ENCODE measurements around the gene ITGA8.

DNA sequence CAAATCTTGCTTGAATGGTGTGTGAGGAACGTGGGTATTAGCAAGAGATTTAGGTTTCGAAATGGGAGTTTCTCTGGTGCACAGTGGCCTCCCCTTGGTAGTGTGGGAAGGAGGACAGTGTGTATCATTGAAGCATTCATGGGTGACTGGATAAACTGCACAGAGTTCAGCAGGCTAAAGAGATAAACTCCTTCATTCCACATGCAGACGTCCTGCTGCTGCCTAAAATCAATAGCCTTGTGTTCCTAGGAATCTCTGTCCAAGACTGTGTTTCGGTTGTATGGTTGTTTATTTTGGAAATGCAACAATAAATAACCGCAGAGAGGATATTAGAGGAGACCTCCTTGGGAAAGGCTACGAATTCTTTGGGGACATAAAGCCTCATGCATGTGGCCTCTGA is 247.7 kb downstream of the ITGA8 start:
- no peak for TF ChIP-seq CHD1 (IDR thresholded peaks at IDR 0.05; ENCODE audit: low read length)
- no peak for TF ChIP-seq CBFA2T2 (conservative IDR thresholded peaks at IDR 0.05)
- TF ChIP-seq U2AF1 (optimal IDR thresholded peaks at IDR 0.05; ENCODE audit: low read depth, low read length): no peak
- no peak for TF ChIP-seq CEBPB (tag; IDR thresholded peaks at IDR 0.05)
- no peak for TF ChIP-seq STAT5B (CRISPR knock-in tag; IDR thresholded peaks at IDR 0.05)
- no peak for TF ChIP-seq ZNF232 (CRISPR knock-in tag; IDR thresholded peaks at IDR 0.05)
- TF ChIP-seq FOXK1 (CRISPR knock-in tag; IDR thresholded peaks at IDR 0.05; ENCODE audit: borderline replicate concordance): no peak
- TF ChIP-seq EP300 (IDR thresholded peaks at IDR 0.05; ENCODE audit: low read length): no peak
- TF ChIP-seq, protein P1, sequence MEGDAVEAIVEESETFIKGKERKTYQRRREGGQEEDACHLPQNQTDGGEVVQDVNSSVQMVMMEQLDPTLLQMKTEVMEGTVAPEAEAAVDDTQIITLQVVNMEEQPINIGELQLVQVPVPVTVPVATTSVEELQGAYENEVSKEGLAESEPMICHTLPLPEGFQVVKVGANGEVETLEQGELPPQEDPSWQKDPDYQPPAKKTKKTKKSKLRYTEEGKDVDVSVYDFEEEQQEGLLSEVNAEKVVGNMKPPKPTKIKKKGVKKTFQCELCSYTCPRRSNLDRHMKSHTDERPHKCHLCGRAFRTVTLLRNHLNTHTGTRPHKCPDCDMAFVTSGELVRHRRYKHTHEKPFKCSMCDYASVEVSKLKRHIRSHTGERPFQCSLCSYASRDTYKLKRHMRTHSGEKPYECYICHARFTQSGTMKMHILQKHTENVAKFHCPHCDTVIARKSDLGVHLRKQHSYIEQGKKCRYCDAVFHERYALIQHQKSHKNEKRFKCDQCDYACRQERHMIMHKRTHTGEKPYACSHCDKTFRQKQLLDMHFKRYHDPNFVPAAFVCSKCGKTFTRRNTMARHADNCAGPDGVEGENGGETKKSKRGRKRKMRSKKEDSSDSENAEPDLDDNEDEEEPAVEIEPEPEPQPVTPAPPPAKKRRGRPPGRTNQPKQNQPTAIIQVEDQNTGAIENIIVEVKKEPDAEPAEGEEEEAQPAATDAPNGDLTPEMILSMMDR (IDR thresholded peaks at IDR 0.05 in 2 of 3, conservative IDR thresholded peaks at IDR 0.05 in 1 of 3; ENCODE audit: insufficient read depth in 2 of 3, low read depth in 1 of 3, low read length in 3 of 3): no peak
- TF ChIP-seq SMC3 (conservative IDR thresholded peaks at IDR 0.05; ENCODE audit: insufficient read depth, low read depth, low read length): no peak
